Measurements from ENCODE around the gene POFUT2.

POFUT2 gene

GRCh38 chr21:45220714-45221490 lies 66.8 kb downstream of the POFUT2 start:
- no peaks in the 10 kb centered on the region; the same call in none of the 2 replicates for H3K27me3 ChIP-seq (ENCODE audit: insufficient read depth, low read length)
- H4K20me1 ChIP-seq (ENCODE audit: insufficient read depth, low read length) = no peaks in the 10 kb centered on the region
- no peaks in the 10 kb centered on the region for H3K36me3 ChIP-seq (ENCODE audit: insufficient read depth, low read length)
- TF ChIP-seq EZH2 (IDR thresholded peaks at IDR 0.05; ENCODE audit: borderline replicate concordance, low read length) = no peak
- TF ChIP-seq CTCF (IDR thresholded peaks at IDR 0.05; ENCODE audit: low read length) = no peak
- H2AFZ ChIP-seq (ENCODE audit: low read length) = no peak overlapping the region
- no peak overlapping the region for H3K27ac ChIP-seq (ENCODE audit: low read depth, low read length, poor library complexity, severe bottlenecking)
- H3K4me2 ChIP-seq (ENCODE audit: low read length) = no peak overlapping the region
- H3K4me3 ChIP-seq (ENCODE audit: low read depth, low read length, poor library complexity, severe bottlenecking) = no peak overlapping the region
- H3K79me2 ChIP-seq (ENCODE audit: insufficient read depth, low read length) = no peaks in the 10 kb centered on the region
- H3K9me3 ChIP-seq (ENCODE audit: low read length) = no peaks in the 10 kb centered on the region
- H3K9ac ChIP-seq (ENCODE audit: low read length) = no peak overlapping the region
- no peaks in the 10 kb centered on the region for H3K4me1 ChIP-seq (ENCODE audit: insufficient read depth, low read length, severe bottlenecking)
- H3F3A ChIP-seq (ENCODE audit: insufficient read depth, low read length) = no peaks in the 10 kb centered on the region
- H3K9me2 ChIP-seq (ENCODE audit: low read depth, low read length) = peaks cover 2% of the 10 kb centered on the region; the same call in 1 of the 2 replicates

- Histone ChIP-seq H4K20me1 (ENCODE audit: insufficient read depth, low read length) (no peaks in the 10 kb centered on the region), H3K4me3 (ENCODE audit: low read depth, low read length, poor library complexity, severe bottlenecking) (no peak overlapping the region), H3K36me3 (ENCODE audit: insufficient read depth, low read length) (no peaks in the 10 kb centered on the region), H3K27me3 (ENCODE audit: insufficient read depth, low read length) (no peaks in the 10 kb centered on the region; the same call in 1 of the 2 replicates), H2AFZ (ENCODE audit: low read length) (no peak overlapping the region), H3K9me3 (ENCODE audit: low read length) (no peaks in the 10 kb centered on the region), H3K4me1 (ENCODE audit: insufficient read depth, low read length, severe bottlenecking) (no peaks in the 10 kb centered on the region), H3K27ac (ENCODE audit: low read depth, low read length, poor library complexity, severe bottlenecking) (no peak overlapping the region), H3K9ac (ENCODE audit: low read length) (no peak overlapping the region), H3K79me2 (ENCODE audit: insufficient read depth, low read length) (no peaks in the 10 kb centered on the region), H3F3A (ENCODE audit: insufficient read depth, low read length) (no peaks in the 10 kb centered on the region), H3K9me2 (ENCODE audit: low read depth, low read length) (peaks cover 2% of the 10 kb centered on the region; the same call in 1 of the 2 replicates), H3K4me2 (ENCODE audit: low read length) (no peak overlapping the region)
- TF ChIP-seq EZH2 (IDR thresholded peaks at IDR 0.05; ENCODE audit: borderline replicate concordance, low read length) (no peak), CTCF (IDR thresholded peaks at IDR 0.05; ENCODE audit: low read length) (no peak)
These were observed 67.6 kb downstream of the POFUT2 start for GRCh38 chr21:45220071-45220481.

GRCh38 chr21:45219517-45219916 lies 68.2 kb downstream of the POFUT2 start:
- no peaks in the 10 kb centered on the region for H4K20me1 ChIP-seq (ENCODE audit: insufficient read depth, low read length)
- no peak overlapping the region for H3K4me3 ChIP-seq (ENCODE audit: low read depth, low read length, poor library complexity, severe bottlenecking)
- TF ChIP-seq EZH2 (IDR thresholded peaks at IDR 0.05; ENCODE audit: borderline replicate concordance, low read length) (no peak), CTCF (IDR thresholded peaks at IDR 0.05; ENCODE audit: low read length) (no peak)
- H3K4me1 ChIP-seq (ENCODE audit: insufficient read depth, low read length, severe bottlenecking) = no peaks in the 10 kb centered on the region
- H3K9ac ChIP-seq (ENCODE audit: low read length) = no peak overlapping the region
- H3K4me2 ChIP-seq (ENCODE audit: low read length) = no peak overlapping the region
- H2AFZ ChIP-seq (ENCODE audit: low read length) = no peak overlapping the region
- peaks cover 2% of the 10 kb centered on the region; the same call in 1 of the 2 replicates for H3K9me2 ChIP-seq (ENCODE audit: low read depth, low read length)
- H3F3A ChIP-seq (ENCODE audit: insufficient read depth, low read length) = no peaks in the 10 kb centered on the region
- H3K27me3 ChIP-seq (ENCODE audit: insufficient read depth, low read length) = no peaks in the 10 kb centered on the region; the same call in 1 of the 2 replicates
- H3K27ac ChIP-seq (ENCODE audit: low read depth, low read length, poor library complexity, severe bottlenecking) = no peak overlapping the region
- H3K36me3 ChIP-seq (ENCODE audit: insufficient read depth, low read length) = no peaks in the 10 kb centered on the region
- no peaks in the 10 kb centered on the region for H3K79me2 ChIP-seq (ENCODE audit: insufficient read depth, low read length)
- no peaks in the 10 kb centered on the region for H3K9me3 ChIP-seq (ENCODE audit: low read length)

Data from OCI-LY1 (cell line).